Activated naive CD8-positive, alpha-beta T cell treated with anti-CD3 and anti-CD28 coated beads, Interleukin-2, amount 50 U/mL, for 24 hours (primary cell): ENCODE data around the gene IRS1.
A peak's percentile ranks its signal among the peaks of the same experiment; 100 is the strongest.

ENCODE experiments used
- ATAC-seq: fragments of 150-1000 bp; cut with Tn5 transposase; one replicate; pipeline ENCODE4 v1.10.0; 2021
- DNase-seq: peaks from one replicate; pipeline ENCODE4 v3.0.0; 2021
- H3K27ac Mint-ChIP-seq: one replicate; pipeline ENCODE4 v1.8.0; 2021; ENCODE audit warnings: mild to moderate bottlenecking, mixed read lengths
- H3K27me3 Mint-ChIP-seq: one replicate; pipeline ENCODE4 v1.8.0; 2021; ENCODE audit warnings: mixed read lengths
- H3K36me3 Mint-ChIP-seq: one replicate; pipeline ENCODE4 v1.8.0; 2021; ENCODE audit warnings: low read depth, mixed read lengths
- H3K4me1 Mint-ChIP-seq: one replicate; pipeline ENCODE4 v1.8.0; 2021; ENCODE audit warnings: mixed read lengths
- H3K4me3 Mint-ChIP-seq: one replicate; pipeline ENCODE4 v1.8.0; 2021; ENCODE audit warnings: mild to moderate bottlenecking, moderate library complexity, mixed read lengths
- H3K9me3 Mint-ChIP-seq: one replicate; pipeline ENCODE4 v1.8.0; 2021; ENCODE audit warnings: mixed read lengths

The IRS1 gene

DNA sequence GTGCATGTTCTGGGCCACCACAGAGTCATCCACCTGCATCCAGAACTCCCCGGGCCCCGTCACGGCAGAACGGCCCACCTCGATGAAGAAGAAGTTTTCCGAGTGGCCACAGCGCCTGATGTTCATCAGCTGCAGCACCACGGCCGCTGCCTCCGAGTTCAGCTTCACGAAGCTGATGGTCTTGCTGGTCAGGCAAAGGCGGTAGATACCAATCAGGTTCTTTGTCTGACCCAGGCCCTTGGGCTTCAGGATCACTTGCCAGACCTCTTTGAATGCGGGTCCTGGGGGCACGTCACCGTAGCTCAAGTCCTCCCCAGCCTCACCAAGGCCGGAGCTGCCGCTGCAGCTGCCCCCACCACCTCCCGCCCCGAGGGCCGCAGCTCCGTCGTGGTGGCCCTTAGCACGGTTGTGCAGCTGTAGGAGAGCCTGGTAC is 1.6 kb downstream of the IRS1 start:
- Mint-ChIP-seq H3K36me3 (no peaks in the 10 kb centered on the region), H3K9me3 (no peaks in the 10 kb centered on the region), H3K4me3 (peak overlapping the region; percentile 85), H3K27ac (no peak overlapping the region), H3K4me1 (peaks cover 46% of the 10 kb centered on the region), H3K27me3 (peaks cover under 1% of the 10 kb centered on the region)
- DNase-seq = no peak
- ATAC-seq = no peak

DNA sequence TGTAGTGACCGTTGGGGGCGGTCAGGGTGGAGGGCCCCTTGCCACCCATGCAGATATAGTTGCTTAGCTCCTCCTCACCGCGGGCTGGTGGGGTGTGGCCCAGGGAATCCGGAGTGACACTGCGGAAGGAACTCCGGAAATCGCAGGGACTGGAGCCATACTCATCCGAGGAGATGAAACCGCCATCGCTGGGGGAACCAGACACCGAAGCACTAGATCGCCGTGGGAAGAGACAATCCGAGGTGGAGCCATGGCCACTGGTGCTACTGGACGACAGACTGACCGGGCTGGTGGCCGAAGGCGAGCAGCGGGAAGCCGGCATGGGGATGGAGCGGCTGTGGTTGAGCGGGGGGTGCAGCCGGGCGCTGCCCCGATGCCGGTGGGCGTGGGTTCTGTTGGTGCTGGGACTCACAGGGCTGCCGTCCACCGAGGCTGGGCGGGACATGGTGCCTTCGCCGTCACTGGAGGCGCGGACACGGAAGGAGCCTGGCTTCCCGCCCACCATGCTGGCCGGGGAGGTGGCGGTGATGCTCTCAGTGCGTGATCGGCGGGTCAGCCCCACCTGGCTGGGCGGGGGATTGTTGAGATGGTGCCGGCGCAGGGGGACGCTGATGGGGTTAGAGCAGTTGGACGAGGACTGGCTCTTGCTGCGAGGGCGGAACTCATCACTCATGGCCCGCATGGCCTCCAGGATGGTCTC is 2.2 kb downstream of the IRS1 start:
- Mint-ChIP-seq H3K4me1 (peaks cover 50% of the 10 kb centered on the region), H3K36me3 (no peaks in the 10 kb centered on the region), H3K27ac (no peak overlapping the region), H3K9me3 (no peaks in the 10 kb centered on the region), H3K27me3 (no peaks in the 10 kb centered on the region), H3K4me3 (no peak overlapping the region)
- DNase-seq (no peak), ATAC-seq (no peak)

DNA sequence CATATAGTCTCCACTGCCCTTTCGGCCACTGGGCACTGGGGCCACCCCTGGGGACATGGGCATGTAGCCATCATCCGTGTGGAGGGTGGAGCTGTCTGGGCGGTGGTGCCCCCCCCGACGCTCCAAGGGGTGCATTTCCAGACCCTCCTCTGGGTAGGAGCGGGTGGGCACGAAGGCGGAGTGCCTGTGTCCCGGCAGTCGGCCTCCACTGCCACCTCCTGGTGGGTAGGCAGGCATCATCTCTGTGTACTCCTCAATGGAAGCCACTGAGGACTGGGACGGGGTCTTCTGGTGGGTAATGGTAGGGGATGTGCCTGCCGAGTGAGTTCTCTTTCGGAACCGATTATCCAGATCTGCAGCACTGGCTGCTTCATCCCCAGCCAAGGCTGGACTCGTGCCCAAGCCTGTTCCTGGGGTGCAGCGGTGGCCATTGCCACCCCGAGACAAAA is 2.8 kb downstream of the IRS1 start:
- Mint-ChIP-seq H3K27me3 (no peaks in the 10 kb centered on the region), H3K27ac (no peak overlapping the region), H3K9me3 (no peaks in the 10 kb centered on the region), H3K4me3 (no peak overlapping the region), H3K36me3 (no peaks in the 10 kb centered on the region), H3K4me1 (peaks cover 51% of the 10 kb centered on the region)
- no peak for ATAC-seq
- peak; percentile 14 for DNase-seq

GRCh38 chr2:226796012-226796839 is 3.4 kb downstream of the IRS1 start:
- Mint-ChIP-seq H3K9me3 (no peaks in the 10 kb centered on the region), H3K4me3 (no peak overlapping the region), H3K4me1 (peaks cover 48% of the 10 kb centered on the region), H3K27me3 (no peaks in the 10 kb centered on the region), H3K36me3 (no peaks in the 10 kb centered on the region), H3K27ac (no peak overlapping the region)
- DNase-seq (no peak), ATAC-seq (no peak)

DNA sequence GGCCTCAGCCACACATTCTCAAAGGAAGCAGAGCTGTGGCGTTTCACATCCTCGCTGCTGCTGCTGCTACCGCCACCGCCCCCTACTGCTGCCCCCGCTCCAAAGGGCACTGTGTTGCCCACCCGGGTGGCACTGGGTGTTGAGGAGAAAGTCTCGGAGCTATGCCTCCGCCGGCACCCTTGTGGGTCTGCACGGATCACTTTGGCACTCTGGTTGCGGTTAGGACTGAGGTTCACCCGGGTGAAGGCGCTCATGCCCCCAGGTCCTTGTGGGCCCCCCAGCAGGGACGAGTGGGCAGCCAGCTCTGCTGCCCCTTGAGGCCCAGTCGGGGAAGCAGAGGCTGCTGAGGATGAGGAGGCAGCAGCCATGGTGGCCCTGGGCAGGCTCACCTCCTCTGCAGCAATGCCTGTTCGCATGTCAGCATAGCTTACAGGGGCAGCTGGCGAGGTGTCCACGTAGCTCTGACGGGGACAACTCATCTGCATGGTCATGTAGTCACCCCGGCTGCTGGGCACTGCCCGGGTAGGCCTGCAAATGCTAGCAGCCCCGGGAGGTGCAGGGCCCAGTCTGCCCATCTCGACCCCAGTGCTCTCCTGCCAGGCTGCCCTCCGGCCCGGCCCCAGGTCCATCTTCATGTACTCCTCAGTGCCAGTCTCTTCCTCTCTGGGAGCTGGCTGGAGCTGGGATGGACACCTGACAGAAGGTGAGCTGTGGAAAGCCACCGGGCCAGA is 4.2 kb downstream of the IRS1 start:
- no peak overlapping the region for H3K27ac Mint-ChIP-seq
- no peak overlapping the region for H3K4me3 Mint-ChIP-seq
- no peak for ATAC-seq
- H3K4me1 Mint-ChIP-seq = peaks cover 48% of the 10 kb centered on the region
- H3K36me3 Mint-ChIP-seq = no peaks in the 10 kb centered on the region
- no peaks in the 10 kb centered on the region for H3K9me3 Mint-ChIP-seq
- H3K27me3 Mint-ChIP-seq = no peaks in the 10 kb centered on the region
- DNase-seq = no peak

GRCh38 chr2:226794751-226795171 is 4.9 kb downstream of the IRS1 start:
- peaks cover 51% of the 10 kb centered on the region for H3K4me1 Mint-ChIP-seq
- DNase-seq (no peak), ATAC-seq (no peak)
- no peak overlapping the region for H3K27ac Mint-ChIP-seq
- no peaks in the 10 kb centered on the region for H3K9me3 Mint-ChIP-seq
- H3K36me3 Mint-ChIP-seq = peaks cover 2% of the 10 kb centered on the region
- H3K27me3 Mint-ChIP-seq = no peaks in the 10 kb centered on the region
- peak overlapping the region; percentile 45 for H3K4me3 Mint-ChIP-seq

- H3K27ac Mint-ChIP-seq = peak overlapping the region; percentile 30
- DNase-seq = no peak
- no peak for ATAC-seq
Measured at GRCh38 chr2:226794196-226794661, 5.4 kb downstream of the IRS1 start.

DNA sequence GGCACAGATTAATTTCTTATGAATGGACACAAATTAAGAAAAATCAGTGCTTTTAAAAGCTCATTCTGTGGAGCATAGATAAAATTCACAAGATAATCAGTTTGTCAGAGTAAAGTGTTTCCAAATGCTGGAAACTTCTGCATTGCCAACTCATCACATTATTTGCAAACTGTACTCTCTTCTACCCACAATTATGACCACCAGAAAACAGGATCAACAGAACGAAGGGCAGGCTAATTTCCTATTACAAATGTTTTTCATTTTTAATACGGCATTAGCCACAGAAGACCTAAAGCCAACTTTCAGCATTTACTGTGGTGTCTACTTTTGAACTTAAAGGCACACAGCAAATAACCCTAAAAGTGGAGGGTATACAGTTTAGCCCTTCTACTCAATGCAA is 6.0 kb downstream of the IRS1 start:
- Mint-ChIP-seq H3K9me3 (no peaks in the 10 kb centered on the region), H3K4me1 (peaks cover 62% of the 10 kb centered on the region), H3K27me3 (no peaks in the 10 kb centered on the region), H3K36me3 (peaks cover 2% of the 10 kb centered on the region), H3K4me3 (peak overlapping the region; percentile 29), H3K27ac (no peak overlapping the region)
- no peak for ATAC-seq
- no peak for DNase-seq

More at GRCh38 chr2:226794196-226794661, 5.4 kb downstream of the IRS1 start:
- Mint-ChIP-seq H3K4me3 (peak overlapping the region; percentile 45), H3K27me3 (no peaks in the 10 kb centered on the region), H3K9me3 (no peaks in the 10 kb centered on the region), H3K36me3 (peaks cover 2% of the 10 kb centered on the region), H3K4me1 (peaks cover 57% of the 10 kb centered on the region)

DNA sequence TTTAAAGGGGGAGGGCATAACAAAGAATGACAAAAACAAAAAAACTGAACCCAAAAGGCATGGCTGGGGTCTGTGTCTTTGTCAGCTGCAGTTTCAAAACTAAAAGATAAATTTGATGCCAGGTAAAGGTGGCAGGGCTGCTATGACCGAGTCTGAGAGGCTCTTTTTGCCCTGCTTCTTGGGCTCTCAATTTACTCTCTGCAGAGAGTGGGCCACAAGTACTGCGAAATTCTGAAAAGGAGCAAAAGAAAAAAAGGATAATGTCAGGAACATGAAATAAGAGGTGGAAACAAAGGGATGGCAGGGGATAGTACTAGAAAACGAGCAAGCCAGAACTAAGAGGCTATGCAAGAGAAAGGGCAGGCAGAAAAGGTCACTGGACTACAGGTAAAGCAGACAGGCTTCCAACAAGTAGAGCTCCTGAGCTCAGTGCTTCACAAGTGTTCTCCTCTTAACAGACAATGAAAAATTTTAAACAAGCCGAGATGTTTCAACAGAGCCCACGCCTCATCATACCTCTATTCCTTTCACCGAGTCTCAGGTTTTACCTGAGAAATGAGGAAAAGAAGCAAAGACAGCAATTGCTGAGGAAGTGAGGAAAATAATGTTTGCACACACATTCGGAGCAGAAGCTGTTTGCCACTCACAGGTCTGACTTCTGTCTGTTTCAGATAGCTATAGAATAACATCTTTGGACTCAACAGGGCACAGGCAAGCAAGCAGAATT is 7.3 kb downstream of the IRS1 start:
- no peak for ATAC-seq
- Mint-ChIP-seq H3K4me1 (peaks cover 62% of the 10 kb centered on the region), H3K27me3 (no peaks in the 10 kb centered on the region), H3K4me3 (peak overlapping the region; percentile 81), H3K36me3 (peaks cover 2% of the 10 kb centered on the region), H3K9me3 (no peaks in the 10 kb centered on the region), H3K27ac (peak overlapping the region; percentile 93)
- no peak for DNase-seq

DNA sequence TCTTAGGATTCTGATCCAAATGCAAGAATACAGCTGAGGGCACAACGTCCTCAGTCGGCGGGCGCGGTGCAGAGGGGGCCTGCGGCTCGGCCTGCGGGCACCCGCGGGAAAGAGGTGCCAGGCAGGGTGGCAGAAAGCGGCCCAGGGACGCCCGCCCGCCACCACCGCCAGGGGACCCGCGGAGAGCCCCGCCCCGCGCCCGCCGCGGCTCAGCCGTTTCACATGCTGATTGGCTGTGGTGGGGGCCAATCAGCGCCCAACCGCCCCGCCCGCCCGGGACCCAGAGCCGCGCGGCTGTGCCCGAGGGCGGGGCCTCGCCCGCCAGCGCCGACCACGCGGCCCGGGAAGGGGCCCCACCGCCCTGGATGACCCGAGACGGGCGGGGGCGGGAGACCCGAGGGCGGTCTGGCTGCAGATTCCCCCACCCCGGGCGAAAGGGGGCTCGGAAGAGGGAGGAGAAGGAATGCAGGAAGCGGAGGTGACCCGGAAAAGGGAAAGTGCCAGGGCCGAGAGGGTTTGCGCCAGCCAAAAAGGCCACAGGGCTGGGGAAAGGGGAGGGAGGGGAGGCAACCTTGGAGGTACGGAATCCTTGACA is 8.0 kb downstream of the IRS1 start:
- Mint-ChIP-seq H3K9me3 (no peaks in the 10 kb centered on the region), H3K27ac (peak overlapping the region; percentile 94), H3K4me1 (peaks cover 66% of the 10 kb centered on the region), H3K27me3 (no peaks in the 10 kb centered on the region), H3K36me3 (peaks cover 5% of the 10 kb centered on the region), H3K4me3 (peak overlapping the region; percentile 81)
- ATAC-seq (peak; percentile 95), DNase-seq (peak; percentile 93)

DNA sequence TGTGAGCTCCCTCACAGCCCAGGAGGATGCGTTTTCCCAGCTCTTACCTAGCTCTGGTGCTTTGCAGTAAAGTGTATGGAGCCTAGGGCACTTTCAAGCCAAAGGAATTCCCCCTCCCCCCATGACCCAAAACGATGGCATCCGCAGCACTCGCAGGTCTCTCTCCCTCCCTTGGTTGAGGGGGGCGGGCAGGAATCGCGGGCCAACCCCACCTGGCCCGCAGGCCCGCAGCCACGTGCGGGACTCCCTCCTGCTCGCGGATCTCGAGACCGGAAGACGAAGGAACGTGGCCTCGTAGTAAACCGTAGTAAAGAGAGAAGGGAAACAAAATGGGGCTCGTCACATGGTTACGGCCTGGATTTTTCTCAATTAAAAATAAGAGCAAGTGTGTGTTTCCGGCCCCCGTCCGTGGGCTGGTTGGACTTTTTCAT is 8.5 kb downstream of the IRS1 start:
- H3K4me1 Mint-ChIP-seq = peaks cover 66% of the 10 kb centered on the region
- DNase-seq = no peak

DNA sequence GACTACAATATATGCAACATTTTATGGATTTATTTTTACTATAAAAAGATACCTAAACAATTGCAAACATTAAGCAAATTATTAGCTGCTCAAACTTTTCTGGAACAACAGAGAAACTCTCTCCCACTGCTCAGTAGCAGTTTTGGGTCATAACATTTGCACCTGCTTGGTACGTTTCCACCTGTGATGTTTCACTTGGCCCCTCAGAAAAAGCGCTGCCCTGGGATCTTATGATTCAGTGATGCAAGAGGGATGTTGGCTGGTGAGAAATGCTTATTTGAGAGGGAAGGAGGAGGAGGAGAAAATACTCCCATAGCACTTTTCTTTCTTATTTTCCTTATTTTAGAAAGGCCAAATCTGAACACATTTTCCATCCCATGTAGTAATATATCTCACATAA is 9.2 kb downstream of the IRS1 start:
- H3K27me3 Mint-ChIP-seq = no peaks in the 10 kb centered on the region
- H3K9me3 Mint-ChIP-seq = no peaks in the 10 kb centered on the region
- H3K27ac Mint-ChIP-seq = peak overlapping the region; percentile 94
- DNase-seq (no peak), ATAC-seq (no peak)
- peak overlapping the region; percentile 81 for H3K4me3 Mint-ChIP-seq
- peaks cover 5% of the 10 kb centered on the region for H3K36me3 Mint-ChIP-seq
- H3K4me1 Mint-ChIP-seq = peaks cover 66% of the 10 kb centered on the region

More for the DNA sequence above, 8.5 kb downstream of the IRS1 start:
- Mint-ChIP-seq H3K9me3 (no peaks in the 10 kb centered on the region), H3K27ac (peak overlapping the region; percentile 94), H3K36me3 (peaks cover 5% of the 10 kb centered on the region), H3K4me3 (peak overlapping the region; percentile 81), H3K27me3 (no peaks in the 10 kb centered on the region)
- ATAC-seq = peak; percentile 25

DNA sequence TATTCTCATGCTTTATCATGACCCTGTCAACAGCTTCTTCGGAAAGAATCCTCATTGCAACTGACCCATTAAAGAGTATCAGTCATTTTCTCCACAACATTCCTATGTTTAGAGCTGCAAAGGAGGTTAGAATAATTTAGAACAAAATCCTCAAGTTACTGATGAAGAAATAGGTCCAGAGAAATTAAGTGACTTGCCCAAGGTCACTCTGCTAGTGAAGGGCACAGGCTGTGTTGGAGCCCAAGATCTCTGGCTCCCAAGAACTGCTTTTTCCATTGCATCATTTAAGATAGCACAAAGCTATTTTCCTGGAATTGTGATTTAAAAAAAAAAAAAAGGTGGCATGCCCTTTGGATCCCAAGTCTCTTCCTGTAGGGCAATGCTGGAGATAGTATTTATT is 9.6 kb downstream of the IRS1 start:
- peak overlapping the region; percentile 94 for H3K27ac Mint-ChIP-seq
- peak overlapping the region; percentile 38 for H3K4me3 Mint-ChIP-seq

More for the DNA sequence above, 9.6 kb downstream of the IRS1 start:
- H3K9me3 Mint-ChIP-seq = no peaks in the 10 kb centered on the region
- H3K4me1 Mint-ChIP-seq = peaks cover 66% of the 10 kb centered on the region
- H3K27me3 Mint-ChIP-seq = no peaks in the 10 kb centered on the region
- DNase-seq (no peak), ATAC-seq (no peak)
- peaks cover 5% of the 10 kb centered on the region for H3K36me3 Mint-ChIP-seq
